ENCODE data around the gene MRLN. TPM values are rescaled to one million over a fixed set of nuclear protein-coding genes. Genes with fewer than 3 reads are reported as not detected.
"Not testable (repeated sequence)": the region's sequence is repeated elsewhere in the genome, so short reads cannot be mapped to it uniquely, and the experiment has no call there.

Gene MRLN
- total RNA-seq, 2 donors from 2014 or later, result not detected

DNA sequence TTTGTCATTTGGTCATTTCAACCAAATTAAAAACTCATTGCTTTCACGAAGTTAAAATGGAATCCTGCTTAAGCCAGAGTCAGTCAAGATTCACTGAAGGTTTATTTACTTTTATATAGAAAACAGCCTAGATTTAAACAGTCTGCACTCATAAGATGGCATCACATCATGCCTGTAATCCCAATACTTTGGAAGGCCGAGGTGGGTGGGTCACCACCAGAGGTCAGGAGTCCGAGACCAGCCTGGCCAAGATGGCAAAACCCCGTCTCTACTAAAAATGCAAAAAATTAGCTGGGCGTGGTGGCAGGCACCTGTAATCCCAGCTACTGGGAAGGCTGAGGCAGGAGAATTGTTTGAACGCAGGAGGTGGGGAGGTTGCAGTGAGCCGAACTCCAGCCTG is 33.8 kb upstream of the MRLN start:
- H3K36me3 ChIP-seq; H3K9me3 ChIP-seq; H3K4me1 ChIP-seq; H3K27ac ChIP-seq; intact Hi-C loops (cut with DNase I); DNase-seq; H3K9ac ChIP-seq (ENCODE audit: low read depth in 2 of 2, low read length in 2 of 2); H3K4me3 ChIP-seq; H3K27me3 ChIP-seq: not testable (repeated sequence)

DNA sequence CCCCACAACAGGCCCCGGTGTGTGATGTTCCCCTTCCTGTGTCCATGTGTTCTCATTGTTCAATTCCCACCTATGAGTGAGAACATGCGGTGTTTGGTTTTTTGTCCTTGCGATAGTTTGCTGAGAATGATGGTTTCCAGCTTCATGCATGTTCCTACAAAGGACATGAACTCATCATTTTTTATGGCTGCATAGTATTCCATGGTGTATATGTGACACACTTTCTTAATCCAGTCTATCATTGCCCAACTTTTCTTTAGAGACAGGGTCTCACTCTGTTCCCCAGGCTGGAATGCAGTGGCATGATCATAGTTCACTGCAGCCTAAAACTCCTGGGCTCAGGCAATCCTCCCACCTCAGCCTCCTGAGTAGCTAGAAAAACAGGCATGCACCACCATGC is 32.2 kb upstream of the MRLN start:
- H3K27me3 ChIP-seq; H3K9ac ChIP-seq (ENCODE audit: low read depth in 2 of 2, low read length in 2 of 2); DNase-seq; H3K36me3 ChIP-seq; intact Hi-C loops (cut with DNase I); H3K4me3 ChIP-seq; H3K4me1 ChIP-seq; H3K27ac ChIP-seq; H3K9me3 ChIP-seq: not testable (repeated sequence)

DNA sequence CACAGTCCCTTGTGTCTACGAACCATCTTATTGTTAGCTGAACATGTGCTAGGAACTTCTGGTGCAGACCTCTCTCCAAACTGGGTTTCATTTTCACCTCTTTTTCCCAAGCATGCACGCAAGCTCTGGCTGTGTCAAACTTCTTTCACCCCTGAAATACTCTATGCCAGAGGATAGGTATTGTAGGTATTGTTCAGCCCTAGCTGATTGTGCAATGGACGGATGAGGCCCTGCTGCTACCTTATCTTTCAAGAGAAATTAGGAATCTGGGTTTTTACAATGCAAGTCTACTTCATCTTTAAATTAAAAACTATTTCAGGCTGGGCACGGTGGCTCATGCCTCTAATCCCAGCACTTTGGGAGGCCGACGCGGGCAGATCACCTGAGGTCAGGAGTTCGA is 28.3 kb upstream of the MRLN start:
- TF ChIP-seq, protein P1, sequence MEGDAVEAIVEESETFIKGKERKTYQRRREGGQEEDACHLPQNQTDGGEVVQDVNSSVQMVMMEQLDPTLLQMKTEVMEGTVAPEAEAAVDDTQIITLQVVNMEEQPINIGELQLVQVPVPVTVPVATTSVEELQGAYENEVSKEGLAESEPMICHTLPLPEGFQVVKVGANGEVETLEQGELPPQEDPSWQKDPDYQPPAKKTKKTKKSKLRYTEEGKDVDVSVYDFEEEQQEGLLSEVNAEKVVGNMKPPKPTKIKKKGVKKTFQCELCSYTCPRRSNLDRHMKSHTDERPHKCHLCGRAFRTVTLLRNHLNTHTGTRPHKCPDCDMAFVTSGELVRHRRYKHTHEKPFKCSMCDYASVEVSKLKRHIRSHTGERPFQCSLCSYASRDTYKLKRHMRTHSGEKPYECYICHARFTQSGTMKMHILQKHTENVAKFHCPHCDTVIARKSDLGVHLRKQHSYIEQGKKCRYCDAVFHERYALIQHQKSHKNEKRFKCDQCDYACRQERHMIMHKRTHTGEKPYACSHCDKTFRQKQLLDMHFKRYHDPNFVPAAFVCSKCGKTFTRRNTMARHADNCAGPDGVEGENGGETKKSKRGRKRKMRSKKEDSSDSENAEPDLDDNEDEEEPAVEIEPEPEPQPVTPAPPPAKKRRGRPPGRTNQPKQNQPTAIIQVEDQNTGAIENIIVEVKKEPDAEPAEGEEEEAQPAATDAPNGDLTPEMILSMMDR (IDR thresholded peaks at IDR 0.05), result no peak
- H3K4me3 ChIP-seq, result no peak overlapping the region
- intact Hi-C loops (cut with DNase I), result no loop called here

DNA sequence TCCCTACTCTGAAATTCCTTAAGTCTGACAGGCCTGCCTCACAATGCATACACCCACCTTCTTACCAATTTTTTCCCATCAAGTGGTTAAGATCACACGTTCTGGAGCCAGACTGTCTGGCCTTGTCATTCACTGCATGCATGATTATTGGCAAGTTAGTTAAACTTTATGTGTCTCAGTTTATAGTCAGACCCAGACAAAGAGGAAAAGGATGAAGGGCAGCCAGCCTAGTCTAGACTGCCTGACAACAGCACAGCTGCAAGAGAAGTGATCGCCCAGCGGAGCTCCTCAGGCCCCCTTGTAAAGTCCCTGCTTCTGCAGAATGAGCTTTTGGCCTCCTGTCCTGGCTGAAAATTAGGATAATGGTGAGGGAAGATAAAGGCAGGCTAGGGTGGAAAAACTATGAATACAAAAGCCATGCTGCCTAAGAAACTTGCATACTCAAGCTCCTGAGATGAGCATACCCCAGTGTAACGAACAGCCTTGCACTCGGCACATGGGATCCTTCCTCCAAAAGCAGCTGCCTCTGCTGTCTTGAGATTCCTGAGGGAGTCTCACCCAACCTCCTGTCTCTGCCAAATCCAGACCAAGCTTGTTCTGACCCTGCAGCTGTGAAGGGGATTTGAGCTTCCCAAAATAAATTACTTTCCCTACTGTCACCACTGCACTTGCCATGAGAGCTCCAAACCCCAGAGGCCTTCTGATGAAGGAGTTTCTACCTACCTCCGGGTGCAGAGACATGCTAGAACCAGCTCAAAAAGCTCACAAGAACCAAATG is 26.7 kb upstream of the MRLN start:
- Histone ChIP-seq H3K9me3 (no peaks in the 10 kb centered on the region), H3K27me3 (no peaks in the 10 kb centered on the region), H3K9ac (ENCODE audit: low read depth in 2 of 2, low read length in 2 of 2) (no peak overlapping the region), H3K27ac (no peak overlapping the region), H3K36me3 (no peaks in the 10 kb centered on the region), H3K4me1 (no peaks in the 10 kb centered on the region), H3K4me3 (no peak overlapping the region)
- intact Hi-C loops (cut with DNase I), result no loop called here
- TF ChIP-seq, protein P1 (IDR thresholded peaks at IDR 0.05), result no peak
- no peak for DNase-seq

More for the DNA sequence above, 28.3 kb upstream of the MRLN start:
- no peak overlapping the region for H3K27ac ChIP-seq
- H3K27me3 ChIP-seq, result no peaks in the 10 kb centered on the region
- no peak overlapping the region for H3K9ac ChIP-seq (ENCODE audit: low read depth in 2 of 2, low read length in 2 of 2)
- no peaks in the 10 kb centered on the region for H3K36me3 ChIP-seq
- DNase-seq, result no peak
- H3K9me3 ChIP-seq, result no peaks in the 10 kb centered on the region
- no peaks in the 10 kb centered on the region for H3K4me1 ChIP-seq

- no peak overlapping the region for H3K4me3 ChIP-seq
- intact Hi-C loops (cut with DNase I), result no loop called here
- H3K27me3 ChIP-seq, result no peaks in the 10 kb centered on the region
- TF ChIP-seq, protein P1 (IDR thresholded peaks at IDR 0.05), result no peak
- no peaks in the 10 kb centered on the region for H3K36me3 ChIP-seq
- H3K9ac ChIP-seq (ENCODE audit: low read depth in 2 of 2, low read length in 2 of 2), result no peak overlapping the region
- H3K4me1 ChIP-seq, result no peaks in the 10 kb centered on the region
- no peak overlapping the region for H3K27ac ChIP-seq
- no peak for DNase-seq
- H3K9me3 ChIP-seq, result no peaks in the 10 kb centered on the region
Measured at GRCh38 chr10:59774451-59774850, 21.2 kb upstream of the MRLN start.

GRCh38 chr10:59773088-59773487 is 19.8 kb upstream of the MRLN start:
- Histone ChIP-seq H3K27me3 (no peaks in the 10 kb centered on the region), H3K36me3 (no peaks in the 10 kb centered on the region), H3K9me3 (no peaks in the 10 kb centered on the region), H3K4me1 (no peaks in the 10 kb centered on the region), H3K4me3 (no peak overlapping the region), H3K27ac (no peak overlapping the region), H3K9ac (ENCODE audit: low read depth in 2 of 2, low read length in 2 of 2) (no peak overlapping the region)
- TF ChIP-seq, protein P1 (IDR thresholded peaks at IDR 0.05), result no peak
- intact Hi-C loops (cut with DNase I), result no loop called here
- DNase-seq, result no peak
